GM10266 (cell line): Measurements from ENCODE around the gene DISP3.

ENCODE experiments used
- DNase-seq: peaks from one replicate; pipeline ENCODE4 v3.0.0; 2012; ENCODE audit errors: extremely low spot score
- CTCF ChIP-seq: IDR thresholded peaks from 2 replicates; pipeline ENCODE4 v1.5.1; 2012; ENCODE audit warnings: mild to moderate bottlenecking, low read depth; ENCODE audit not compliant: control insufficient read depth, insufficient read depth; ENCODE audit errors: missing control alignments

Gene DISP3

GRCh38 chr1:11527541-11528452, 48.8 kb downstream of the DISP3 start:
- TF ChIP-seq CTCF, result no peak
- no peak for DNase-seq

GRCh38 chr1:11528611-11529261, 49.8 kb downstream of the DISP3 start:
- no peak for DNase-seq

GRCh38 chr1:11529330-11529729, 50.4 kb downstream of the DISP3 start:
- no peak for DNase-seq
- no peak for TF ChIP-seq CTCF

More at GRCh38 chr1:11528611-11529261, 49.8 kb downstream of the DISP3 start:
- TF ChIP-seq CTCF, result no peak

GRCh38 chr1:11529763-11530730, 51.1 kb downstream of the DISP3 start:
- no peak for DNase-seq
- no peak for TF ChIP-seq CTCF

GRCh38 chr1:11530731-11531311, 51.9 kb downstream of the DISP3 start:
- TF ChIP-seq CTCF, result no peak
- no peak for DNase-seq

GRCh38 chr1:11531314-11531870, 52.4 kb downstream of the DISP3 start:
- DNase-seq, result no peak
- TF ChIP-seq CTCF, result no peak
